ENCODE data around the gene GRIA1. TPM values are rescaled to one million over a fixed set of nuclear protein-coding genes. Genes with fewer than 3 reads are reported as not detected.

The GRIA1 gene
- total RNA-seq, 2 donors from 2014 or later, result 2.7 TPM; not detected in 1

DNA sequence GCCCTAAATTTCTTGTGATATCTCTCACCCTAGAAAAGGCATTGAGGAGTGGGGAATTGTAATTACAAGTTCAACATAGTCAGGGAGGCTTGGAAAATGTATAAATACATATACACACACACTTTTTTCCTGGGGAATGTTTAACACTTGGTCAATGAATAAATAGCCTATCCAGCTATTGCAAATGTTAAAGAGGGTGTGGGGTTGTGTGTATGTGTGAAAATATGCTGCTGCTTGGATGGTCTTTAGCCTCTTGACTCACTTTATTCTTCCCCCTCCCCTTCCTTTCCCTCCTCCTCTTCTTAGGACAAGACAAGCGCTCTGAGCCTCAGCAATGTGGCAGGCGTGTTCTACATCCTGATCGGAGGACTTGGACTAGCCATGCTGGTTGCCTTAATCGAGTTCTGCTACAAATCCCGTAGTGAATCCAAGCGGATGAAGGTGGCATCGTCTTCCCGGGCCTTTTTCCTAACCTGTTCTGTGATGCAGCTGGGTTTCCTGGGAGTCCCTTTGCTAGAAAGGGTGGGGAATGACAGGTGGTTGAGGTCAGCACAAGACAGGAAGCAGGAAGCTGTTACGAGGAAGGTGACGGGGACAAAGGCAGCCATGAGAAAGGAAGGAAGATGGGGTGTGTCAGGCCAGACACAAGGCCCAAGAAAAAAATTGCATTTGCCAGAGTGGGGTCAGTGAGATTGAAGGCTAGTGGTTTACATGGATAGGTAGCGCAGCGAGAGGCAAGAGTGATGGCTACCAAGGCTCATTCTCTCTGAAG lies 311.8 kb downstream of the GRIA1 start:
- H3K27me3 ChIP-seq (replicated peaks; ENCODE audit: insufficient read depth), result no peaks in the 10 kb centered on the region
- intact Hi-C loops (cut with DNase I), result no loop called here
- 83% methylated on average over 12 of the region's 12 CpGs for WGBS
- no peak overlapping the region for H3K27ac ChIP-seq
- TF ChIP-seq, protein P1, sequence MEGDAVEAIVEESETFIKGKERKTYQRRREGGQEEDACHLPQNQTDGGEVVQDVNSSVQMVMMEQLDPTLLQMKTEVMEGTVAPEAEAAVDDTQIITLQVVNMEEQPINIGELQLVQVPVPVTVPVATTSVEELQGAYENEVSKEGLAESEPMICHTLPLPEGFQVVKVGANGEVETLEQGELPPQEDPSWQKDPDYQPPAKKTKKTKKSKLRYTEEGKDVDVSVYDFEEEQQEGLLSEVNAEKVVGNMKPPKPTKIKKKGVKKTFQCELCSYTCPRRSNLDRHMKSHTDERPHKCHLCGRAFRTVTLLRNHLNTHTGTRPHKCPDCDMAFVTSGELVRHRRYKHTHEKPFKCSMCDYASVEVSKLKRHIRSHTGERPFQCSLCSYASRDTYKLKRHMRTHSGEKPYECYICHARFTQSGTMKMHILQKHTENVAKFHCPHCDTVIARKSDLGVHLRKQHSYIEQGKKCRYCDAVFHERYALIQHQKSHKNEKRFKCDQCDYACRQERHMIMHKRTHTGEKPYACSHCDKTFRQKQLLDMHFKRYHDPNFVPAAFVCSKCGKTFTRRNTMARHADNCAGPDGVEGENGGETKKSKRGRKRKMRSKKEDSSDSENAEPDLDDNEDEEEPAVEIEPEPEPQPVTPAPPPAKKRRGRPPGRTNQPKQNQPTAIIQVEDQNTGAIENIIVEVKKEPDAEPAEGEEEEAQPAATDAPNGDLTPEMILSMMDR (IDR thresholded peaks at IDR 0.05), result no peak
- no peak for TF ChIP-seq POLR2A (IDR thresholded peaks at IDR 0.05)
- TF ChIP-seq POLR2AphosphoS5 (IDR thresholded peaks at IDR 0.05), result no peak
- no peaks in the 10 kb centered on the region for H3K9me3 ChIP-seq
- no peaks in the 10 kb centered on the region for H3K4me1 ChIP-seq (replicated peaks)
- no peak for DNase-seq (ENCODE audit: low spot score)
- no peaks in the 10 kb centered on the region for H3K36me3 ChIP-seq
- no peak overlapping the region for H3K4me3 ChIP-seq

DNA sequence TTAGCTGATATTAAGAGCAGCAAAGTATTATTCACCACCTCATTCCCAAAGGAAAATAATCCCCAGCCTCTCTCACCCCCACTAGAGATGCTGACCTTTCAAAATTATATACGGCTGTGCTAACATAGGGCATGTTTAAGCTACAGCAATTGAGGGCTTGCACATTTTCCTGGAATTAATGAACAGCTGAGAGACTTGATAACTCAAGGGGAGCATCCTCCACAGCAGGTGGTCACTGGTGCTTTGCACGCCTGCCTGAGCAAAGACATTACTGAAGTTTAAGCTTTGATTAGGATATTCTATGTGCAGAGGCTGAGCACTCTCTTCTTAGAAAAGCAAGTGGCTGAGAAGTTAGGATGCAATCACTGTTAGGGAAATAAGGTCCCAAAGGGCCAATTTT lies 317.3 kb downstream of the GRIA1 start:
- H3K27ac ChIP-seq, result no peak overlapping the region
- no peak overlapping the region for H3K4me3 ChIP-seq
- intact Hi-C loops (cut with DNase I), result no loop called here
- H3K27me3 ChIP-seq (replicated peaks; ENCODE audit: insufficient read depth), result no peaks in the 10 kb centered on the region
- DNase-seq (ENCODE audit: low spot score), result no peak
- no peaks in the 10 kb centered on the region for H3K9me3 ChIP-seq
- TF ChIP-seq POLR2AphosphoS5 (IDR thresholded peaks at IDR 0.05), result no peak
- TF ChIP-seq, protein P1 (IDR thresholded peaks at IDR 0.05), result no peak
- no peak for TF ChIP-seq POLR2A (IDR thresholded peaks at IDR 0.05)
- 66% methylated on average over 2 of the region's 2 CpGs for WGBS
- H3K4me1 ChIP-seq (replicated peaks), result no peaks in the 10 kb centered on the region
- no peaks in the 10 kb centered on the region for H3K36me3 ChIP-seq

DNA sequence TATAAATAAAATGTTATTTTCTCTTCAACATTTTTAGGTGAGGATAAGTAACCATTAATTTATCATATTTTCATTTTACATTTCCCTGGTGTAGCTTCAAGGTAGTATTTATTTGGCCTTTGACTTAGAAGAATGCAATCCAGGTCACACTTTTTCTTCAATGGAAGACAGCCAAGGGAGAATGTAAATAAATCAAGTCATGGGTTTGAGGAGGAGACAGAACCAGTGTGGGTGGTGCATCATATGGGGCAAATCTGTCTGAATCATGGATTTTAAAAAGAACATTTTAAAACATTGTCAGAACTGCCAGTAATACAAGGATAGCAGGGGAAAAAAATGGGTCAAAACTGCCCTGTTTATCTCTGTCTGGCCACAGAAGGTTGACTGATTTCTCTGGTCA lies 318.7 kb downstream of the GRIA1 start:
- H3K36me3 ChIP-seq, result no peaks in the 10 kb centered on the region
- H3K4me1 ChIP-seq (replicated peaks), result no peaks in the 10 kb centered on the region
- H3K27me3 ChIP-seq (replicated peaks; ENCODE audit: insufficient read depth), result no peaks in the 10 kb centered on the region
- TF ChIP-seq, protein P1 (IDR thresholded peaks at IDR 0.05), result no peak
- TF ChIP-seq POLR2AphosphoS5 (IDR thresholded peaks at IDR 0.05), result no peak
- TF ChIP-seq POLR2A (IDR thresholded peaks at IDR 0.05), result no peak
- H3K9me3 ChIP-seq, result no peaks in the 10 kb centered on the region
- no peak overlapping the region for H3K4me3 ChIP-seq
- no peak overlapping the region for H3K27ac ChIP-seq
- intact Hi-C loops (cut with DNase I), result no loop called here
- DNase-seq (ENCODE audit: low spot score), result no peak

DNA sequence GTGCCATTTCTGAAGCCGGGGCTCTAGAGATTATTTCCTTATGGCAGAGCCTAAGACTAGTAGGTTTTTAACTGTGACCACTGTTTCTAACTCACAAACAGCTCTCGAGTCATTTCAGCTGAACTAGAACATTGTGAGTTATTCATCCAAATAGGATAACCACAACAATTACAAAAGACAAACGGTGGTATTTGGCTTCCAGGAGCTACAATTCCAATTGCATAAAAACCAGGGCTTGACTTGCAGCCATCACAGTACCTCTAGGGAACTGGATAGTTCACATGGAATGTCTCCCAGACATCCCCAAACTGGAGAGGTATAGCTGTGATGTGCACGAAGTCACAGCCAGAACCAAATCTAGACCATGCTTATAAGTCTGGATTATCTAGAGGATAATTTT lies 323.4 kb downstream of the GRIA1 start:
- no peak for DNase-seq (ENCODE audit: low spot score)
- H3K27ac ChIP-seq, result no peak overlapping the region
- WGBS, result 85% methylated on average over 4 of the region's 4 CpGs
- H3K4me3 ChIP-seq, result no peak overlapping the region
- H3K9me3 ChIP-seq, result no peaks in the 10 kb centered on the region
- H3K4me1 ChIP-seq (replicated peaks), result no peaks in the 10 kb centered on the region
- H3K36me3 ChIP-seq, result no peaks in the 10 kb centered on the region
- TF ChIP-seq POLR2A (IDR thresholded peaks at IDR 0.05), result no peak
- TF ChIP-seq POLR2AphosphoS5 (IDR thresholded peaks at IDR 0.05), result no peak
- no peaks in the 10 kb centered on the region for H3K27me3 ChIP-seq (replicated peaks; ENCODE audit: insufficient read depth)
- intact Hi-C loops (cut with DNase I), result no loop called here

DNA sequence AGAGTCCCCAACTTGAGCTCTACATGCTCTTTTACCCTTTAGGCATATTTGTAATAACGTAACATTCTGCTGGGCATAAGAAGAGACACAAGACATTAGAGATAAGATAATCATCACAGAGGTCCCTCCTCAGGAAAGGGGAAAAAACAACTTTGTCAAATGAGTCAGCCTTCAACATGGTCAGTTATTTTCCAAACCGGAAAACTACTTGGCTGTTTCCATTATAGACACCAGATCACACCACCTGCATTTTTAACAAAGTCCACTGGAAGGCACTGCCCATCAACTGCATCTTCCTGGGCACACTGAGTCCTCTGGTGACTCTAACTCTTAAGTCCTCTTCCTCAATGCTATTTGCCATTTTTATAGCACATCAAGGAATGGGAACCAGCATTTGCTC lies 326.4 kb downstream of the GRIA1 start:
- no peaks in the 10 kb centered on the region for H3K9me3 ChIP-seq
- WGBS, result 79% methylated on average over 2 of the region's 2 CpGs

More for the DNA sequence above, 326.4 kb downstream of the GRIA1 start:
- no peak overlapping the region for H3K4me3 ChIP-seq
- TF ChIP-seq, protein P1 (IDR thresholded peaks at IDR 0.05), result no peak
- TF ChIP-seq POLR2AphosphoS5 (IDR thresholded peaks at IDR 0.05) (no peak), POLR2A (IDR thresholded peaks at IDR 0.05) (no peak)
- H3K36me3 ChIP-seq, result no peaks in the 10 kb centered on the region
- H3K27ac ChIP-seq, result no peak overlapping the region
- H3K4me1 ChIP-seq (replicated peaks), result no peaks in the 10 kb centered on the region
- intact Hi-C loops (cut with DNase I), result no loop called here
- H3K27me3 ChIP-seq (replicated peaks; ENCODE audit: insufficient read depth), result no peaks in the 10 kb centered on the region
- DNase-seq (ENCODE audit: low spot score), result no peak
